OCI-LY7 (cell line): Measurements from ENCODE around the gene ZNF212.

ENCODE experiments used
- CTCF ChIP-seq: fragments of 200-600 bp; sonication (generic); conservative IDR thresholded peaks from 2 replicates; pipeline ENCODE4 v1.5.1; 2014; ENCODE audit warnings: mild to moderate bottlenecking, antibody characterized with exemption, low read length, moderate library complexity, mixed read lengths
- EZH2phosphoT487 ChIP-seq: fragments of 200-600 bp; sonication (generic); IDR thresholded peaks from 2 replicates; pipeline ENCODE4 v1.6.1; 2018; ENCODE audit warnings: low read depth, borderline replicate concordance, mild to moderate bottlenecking, mixed run types, antibody characterized with exemption, low read length, moderate library complexity, mixed read lengths

- TF ChIP-seq CTCF (no peak), EZH2phosphoT487 (no peak)
These were observed 44.7 kb upstream of the ZNF212 start for GRCh38 chr7:149194799-149195179.
